GM18499 (cell line): Measurements from ENCODE around the gene RBM12.
"Not testable (repeated sequence)": the region's sequence is repeated elsewhere in the genome, so short reads cannot be mapped to it uniquely, and the experiment has no call there.

Experiments used
- ATAC-seq: cut with Tn5 transposase; IDR thresholded peaks from one replicate; pipeline ENCODE4 v1.9.1; 2021; ENCODE audit warnings: moderate number of reproducible peaks; ENCODE audit not compliant: insufficient read depth, unreplicated experiment

RBM12 gene

DNA sequence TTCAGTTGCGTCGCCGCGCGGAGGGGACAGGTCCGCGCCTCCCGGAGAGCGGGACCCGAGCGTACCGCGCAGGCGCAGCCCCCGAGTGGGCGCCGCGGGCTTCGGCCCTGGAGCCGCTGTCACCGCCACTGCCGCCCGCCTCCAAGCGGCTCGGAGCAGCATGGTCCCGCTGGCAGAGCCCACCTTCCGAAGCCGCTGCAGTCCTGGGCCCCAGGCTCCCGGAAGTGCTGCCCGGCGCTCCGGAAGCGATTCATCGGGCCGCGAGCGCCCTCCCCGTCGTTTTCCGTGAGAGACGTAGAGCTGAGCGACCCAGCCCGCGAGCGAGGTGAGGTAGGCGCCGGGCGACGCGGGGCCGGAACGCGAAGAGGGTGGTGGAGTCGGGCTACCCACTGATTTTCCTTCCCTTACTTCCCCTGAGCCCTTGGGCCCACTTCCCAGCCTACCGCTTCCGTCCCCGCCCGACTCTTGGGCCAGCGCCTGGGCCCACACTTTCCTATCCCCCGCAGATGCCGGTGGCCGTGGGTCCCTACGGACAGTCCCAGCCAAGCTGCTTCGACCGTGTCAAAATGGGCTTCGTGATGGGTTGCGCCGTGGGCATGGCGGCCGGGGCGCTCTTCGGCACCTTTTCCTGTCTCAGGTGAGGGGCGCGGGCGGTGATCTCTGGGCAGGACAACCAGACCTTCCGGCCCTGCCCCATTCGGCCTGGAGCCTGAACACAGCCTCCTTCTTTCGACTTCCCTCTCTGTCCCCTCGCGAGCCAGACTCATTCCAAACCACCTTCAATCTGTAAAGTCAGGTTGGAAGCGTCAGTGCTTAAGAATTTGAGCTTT lies 34.6 kb upstream of the RBM12 start, which contains the start of the genes NFS1 and ROMO1:
Gene NFS1 (minus strand): TSS at position 226 of the 830 bp plus-strand sequence. CDS start 64 bp downstream, at position 162.
Gene ROMO1 (plus strand): TSS at position 279 of the 830 bp plus-strand sequence. CDS start 228 bp downstream, at position 507.
- ATAC-seq, result no peak

DNA sequence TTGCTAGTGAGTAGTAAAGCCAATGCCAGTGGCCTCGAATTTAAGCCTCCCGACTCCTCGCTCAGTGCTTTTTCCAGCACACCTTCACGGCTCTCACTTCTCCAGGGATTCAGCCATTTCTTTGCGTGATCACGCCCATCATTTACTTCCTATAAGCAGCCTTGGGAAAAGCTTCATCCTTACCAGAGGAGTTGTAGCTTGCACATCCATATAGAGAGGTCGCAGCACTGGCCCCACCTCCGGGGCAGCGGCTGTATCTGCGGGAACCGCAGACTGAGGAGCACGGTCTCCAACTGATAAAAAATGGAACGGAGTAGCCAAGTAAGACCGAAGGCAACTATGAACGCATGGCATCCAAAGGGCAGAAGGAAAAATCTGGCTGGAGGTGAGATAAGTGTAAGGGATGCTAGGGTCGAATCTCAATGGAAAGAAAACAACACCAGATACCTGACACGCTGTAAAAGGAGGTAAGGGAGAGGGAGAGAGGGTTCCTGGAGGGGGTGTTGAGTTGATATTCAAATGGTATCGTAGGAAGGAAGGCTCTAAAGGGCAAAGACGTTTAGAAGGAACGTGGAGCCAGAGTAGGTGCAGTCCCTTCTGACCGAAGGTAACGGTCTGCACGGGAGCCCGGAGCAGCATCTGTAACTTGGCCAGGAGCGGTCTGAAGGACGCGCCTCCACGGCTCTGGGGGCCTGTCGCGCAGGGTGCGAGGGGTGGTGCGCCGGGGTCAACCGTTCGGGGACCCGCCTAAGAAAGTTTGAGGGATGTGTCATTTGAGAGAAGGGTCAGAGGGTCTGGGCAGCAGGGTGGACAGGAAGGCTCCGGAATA lies 33.8 kb upstream of the RBM12 start:
- ATAC-seq, result no peak

DNA sequence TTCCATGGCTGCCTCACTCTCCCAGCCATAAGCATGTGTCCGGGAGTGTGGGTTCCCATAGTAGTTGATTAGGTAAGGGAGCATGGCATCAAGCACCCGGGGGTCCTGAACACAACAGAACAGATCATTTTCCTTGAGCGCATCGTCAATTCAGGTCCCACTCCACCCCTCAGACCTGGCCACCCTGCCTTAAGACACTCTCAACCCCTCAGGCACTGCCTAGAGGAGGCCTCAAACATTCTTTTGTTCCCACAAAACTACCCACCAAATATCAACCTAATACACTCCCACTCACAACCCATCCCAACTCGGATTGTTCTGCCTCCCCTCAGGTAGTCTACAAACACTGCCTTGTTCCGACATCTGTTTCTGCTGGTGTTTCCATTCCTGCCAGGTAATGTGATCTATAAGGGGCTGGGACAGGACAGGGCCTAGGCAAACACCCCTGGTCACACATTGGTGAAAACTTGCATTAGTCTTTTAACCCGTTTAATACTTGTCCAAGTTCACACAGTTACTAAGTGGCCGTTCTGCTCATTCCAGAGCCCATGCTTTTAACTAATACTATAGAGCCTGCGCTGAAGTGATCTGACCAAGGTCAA lies 33.1 kb upstream of the RBM12 start:
- no peak for ATAC-seq

DNA sequence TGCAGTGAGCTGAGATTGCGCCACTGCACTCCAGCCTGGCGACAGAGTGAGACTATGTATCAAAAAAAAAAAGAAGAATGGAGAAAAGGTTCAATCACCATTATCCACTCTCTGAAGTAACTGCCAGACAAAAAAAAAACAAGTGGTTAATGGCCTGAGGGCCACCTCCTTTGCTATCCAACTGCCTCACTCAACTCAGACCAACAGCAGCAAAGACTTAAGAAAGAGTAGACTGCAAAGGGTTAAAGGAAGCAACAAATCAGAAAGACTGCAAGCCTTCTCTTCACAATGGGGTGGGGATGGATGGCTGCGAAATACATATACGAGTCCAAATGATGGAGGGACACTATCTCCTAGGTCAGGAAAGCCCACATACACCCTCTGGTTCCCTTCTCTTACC lies 31.3 kb upstream of the RBM12 start:
- no peak for ATAC-seq

DNA sequence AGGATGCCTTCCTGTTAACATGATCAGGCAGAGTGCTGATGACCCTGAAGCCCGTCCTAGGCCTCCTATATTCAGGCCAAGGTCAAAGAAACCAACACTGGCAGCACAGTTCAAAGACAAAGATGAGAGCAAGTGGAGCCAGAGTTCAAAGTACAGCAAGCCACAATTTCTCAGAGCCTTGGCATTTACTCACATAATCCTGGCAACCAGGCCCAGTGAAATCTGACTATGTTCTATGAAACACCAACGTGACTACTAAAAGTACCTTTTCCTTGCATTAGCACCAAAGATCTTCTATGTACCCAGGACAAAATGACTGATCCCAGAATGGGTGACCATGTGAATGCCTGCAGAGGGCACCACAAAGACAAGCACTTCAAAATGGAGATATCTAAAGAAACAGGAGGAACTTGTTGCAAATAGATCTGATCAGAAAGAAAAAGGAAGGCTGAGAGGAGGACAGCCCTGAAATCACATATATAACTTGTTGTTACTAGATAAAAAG lies 30.6 kb upstream of the RBM12 start:
- no peak for ATAC-seq

DNA sequence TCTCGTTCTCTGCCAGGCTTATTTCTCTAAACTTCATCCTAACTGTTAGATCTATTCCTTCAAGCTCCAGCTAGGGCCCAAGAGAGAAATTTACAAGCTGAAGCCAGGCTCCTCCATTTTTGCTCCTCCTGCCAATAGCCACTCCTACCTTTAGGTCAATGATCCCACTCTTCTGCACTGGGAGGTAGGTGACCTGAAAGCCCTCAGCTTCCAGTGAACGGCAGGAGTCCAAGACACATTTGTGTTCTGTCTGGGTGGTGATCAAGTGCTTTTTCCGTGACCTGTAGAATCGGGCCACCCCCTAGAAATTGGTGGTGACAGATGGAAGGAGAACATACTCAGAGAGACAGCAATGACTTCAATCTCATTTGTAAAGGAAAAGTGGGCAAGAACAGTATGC lies 25.6 kb upstream of the RBM12 start:
- ATAC-seq, result no peak

DNA sequence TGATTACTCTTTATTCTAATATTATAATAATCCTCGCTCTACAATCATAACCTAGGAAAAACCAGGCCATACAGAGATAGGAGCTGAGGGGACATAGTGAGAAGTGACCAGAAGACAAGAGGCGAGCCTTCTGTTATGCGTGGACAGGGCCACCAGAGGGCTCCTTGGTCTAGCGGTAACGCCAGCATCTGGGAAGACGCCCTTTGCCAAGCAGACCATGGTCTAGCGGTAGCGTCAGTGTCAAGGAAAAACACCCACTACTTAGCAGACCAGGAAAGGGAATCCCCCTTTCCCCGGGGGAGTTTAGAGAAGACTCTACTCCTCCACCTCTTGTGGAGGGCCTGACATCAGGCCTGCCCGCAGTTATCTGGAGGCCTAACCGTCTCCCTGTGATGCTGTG lies 22.2 kb upstream of the RBM12 start:
- not testable (repeated sequence) for ATAC-seq

DNA sequence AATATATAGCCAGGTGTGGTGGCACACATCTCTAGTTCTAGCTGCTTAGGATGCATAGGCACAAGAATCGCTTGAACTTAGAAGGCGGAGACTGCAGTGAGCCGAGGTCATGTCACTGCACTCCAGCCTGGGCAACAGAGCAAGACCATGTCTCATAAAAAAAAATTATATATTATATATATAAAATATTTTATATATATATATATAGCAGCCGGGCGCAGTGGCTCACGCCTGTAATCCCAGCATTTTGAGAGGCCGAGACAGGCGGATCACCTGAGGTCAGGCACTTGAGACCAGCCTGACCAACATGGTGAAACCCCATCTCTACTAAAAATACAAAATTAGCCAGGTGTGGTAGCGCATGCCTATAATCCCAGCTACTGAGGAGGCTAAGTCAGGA lies 20.7 kb upstream of the RBM12 start:
- ATAC-seq, result not testable (repeated sequence)

DNA sequence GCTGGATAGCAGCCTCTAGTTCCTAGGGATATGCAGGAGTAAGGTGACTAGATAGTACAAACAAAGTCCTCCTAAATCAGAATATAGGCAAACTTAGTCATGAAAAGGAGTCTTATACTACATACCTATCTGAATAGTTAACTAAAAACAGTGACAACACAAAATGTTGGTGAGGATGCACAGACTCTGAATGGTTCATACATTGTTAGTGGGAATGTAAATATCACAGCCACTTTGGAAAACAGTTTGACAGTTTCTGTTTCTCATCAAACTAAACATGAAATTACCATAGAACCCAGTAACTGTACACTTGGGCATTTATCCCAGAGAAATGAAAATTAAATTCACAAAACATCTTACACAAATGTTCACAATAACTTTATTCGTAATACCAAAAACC lies 17.3 kb upstream of the RBM12 start:
- no peak for ATAC-seq

DNA sequence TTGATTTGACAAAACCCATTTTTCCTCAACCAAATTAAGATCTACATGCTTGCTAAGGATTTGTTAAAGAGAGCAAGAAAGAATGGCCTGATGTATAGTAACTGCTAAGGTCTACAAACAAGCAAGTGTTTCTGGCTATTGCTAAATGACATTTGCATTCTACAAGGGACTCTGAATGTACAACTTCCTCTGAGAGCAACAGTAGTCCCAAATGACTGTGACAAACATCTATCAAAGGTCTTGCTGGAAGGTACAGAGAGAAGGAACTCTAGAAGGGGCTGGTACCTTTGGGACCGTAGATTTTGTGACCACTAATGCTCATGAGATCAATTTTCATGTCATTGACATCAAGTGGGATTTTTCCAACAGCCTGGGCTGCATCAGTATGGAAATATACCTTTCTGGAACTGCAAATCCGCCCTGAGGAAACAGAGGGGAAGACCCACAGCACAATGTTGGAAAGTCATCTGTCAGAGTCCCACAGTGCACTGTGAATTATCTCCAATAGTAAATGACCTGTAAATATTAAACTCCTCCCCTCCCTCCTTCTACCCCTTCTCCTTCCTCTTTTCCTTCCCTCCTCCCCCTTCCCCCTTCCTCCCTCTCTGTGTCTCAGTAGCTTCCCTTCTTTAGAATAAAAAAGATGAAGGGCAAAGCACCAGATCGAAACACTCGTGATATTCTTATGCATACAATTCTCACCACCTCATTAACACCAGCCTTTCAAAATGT lies 15.9 kb upstream of the RBM12 start:
- ATAC-seq, result no peak

DNA sequence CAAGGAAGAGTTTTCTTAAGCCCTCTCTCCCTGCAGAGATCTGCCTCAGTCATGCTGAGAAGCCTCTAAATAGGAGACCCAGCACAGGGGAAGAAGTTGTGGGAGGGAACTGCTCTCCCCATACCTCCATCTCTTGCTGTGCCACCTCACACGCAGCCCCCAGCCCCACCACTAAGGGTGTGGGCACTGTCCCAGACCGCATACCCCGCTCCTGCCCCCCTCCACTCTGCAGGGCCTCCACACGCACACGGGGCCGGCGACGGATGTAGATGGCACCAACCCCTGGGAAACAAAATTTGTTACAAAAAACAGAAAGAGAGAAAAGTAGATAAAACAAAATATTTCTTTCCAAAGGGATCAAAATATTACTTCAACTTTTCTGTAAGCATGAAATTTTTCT lies 10.2 kb upstream of the RBM12 start:
- ATAC-seq, result no peak

DNA sequence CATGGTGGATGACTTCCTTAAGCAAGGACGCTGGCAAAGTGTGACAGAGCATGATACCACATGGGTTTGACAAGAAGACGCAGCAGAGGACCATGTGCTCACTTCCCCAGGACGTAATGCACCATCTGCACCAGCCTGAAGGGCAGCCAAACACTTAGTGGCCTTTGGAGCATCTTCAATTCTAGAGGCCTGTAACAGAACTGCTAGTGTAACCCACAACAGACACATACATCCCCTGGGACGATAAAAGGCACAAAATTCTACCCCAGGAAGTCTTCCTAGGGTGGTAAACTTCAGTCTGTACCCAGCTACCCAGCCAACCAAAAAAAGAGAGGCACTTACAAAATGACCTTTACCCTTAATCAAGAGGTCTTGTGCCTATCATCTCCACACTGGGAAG lies 9.2 kb upstream of the RBM12 start:
- no peak for ATAC-seq

DNA sequence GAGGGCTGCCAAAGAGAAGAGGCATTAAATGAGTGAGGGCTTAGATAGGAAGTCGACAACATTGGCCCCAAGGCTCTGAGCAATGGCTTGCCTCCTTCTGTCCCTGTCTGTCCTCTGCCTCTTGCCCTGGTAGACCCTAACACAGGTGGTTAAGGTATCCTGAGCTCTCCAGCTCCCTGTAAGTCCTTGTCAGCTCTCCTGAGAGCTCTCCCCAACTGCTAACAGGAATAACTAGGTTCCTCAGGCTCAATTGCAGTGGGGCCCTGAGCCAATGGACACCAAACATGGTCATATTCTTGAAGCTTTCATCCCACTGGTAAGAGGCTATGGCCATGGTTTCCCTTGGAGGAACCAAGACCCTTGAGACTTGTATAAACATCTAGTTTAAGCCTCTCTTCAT lies 5.0 kb upstream of the RBM12 start:
- ATAC-seq, result no peak

DNA sequence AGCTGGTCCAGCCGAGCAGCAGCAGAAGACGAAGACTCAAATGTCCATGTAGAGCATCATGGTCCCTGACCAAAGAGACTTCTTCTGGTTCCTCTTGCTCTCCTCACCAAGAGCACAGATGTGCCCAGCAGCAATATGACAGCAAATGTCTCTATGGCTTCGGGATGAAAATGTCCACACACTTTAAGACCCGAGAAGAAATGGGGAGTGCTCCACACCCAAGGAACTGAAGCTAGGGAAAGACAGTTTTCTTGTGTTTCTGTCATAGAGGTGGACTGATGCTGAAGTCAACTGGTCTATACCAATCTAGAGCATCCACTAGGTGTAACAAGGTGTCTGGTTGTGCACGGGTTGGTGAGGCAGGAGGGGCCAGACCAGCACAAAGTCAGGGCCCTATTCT lies 4.5 kb upstream of the RBM12 start:
- no peak for ATAC-seq

DNA sequence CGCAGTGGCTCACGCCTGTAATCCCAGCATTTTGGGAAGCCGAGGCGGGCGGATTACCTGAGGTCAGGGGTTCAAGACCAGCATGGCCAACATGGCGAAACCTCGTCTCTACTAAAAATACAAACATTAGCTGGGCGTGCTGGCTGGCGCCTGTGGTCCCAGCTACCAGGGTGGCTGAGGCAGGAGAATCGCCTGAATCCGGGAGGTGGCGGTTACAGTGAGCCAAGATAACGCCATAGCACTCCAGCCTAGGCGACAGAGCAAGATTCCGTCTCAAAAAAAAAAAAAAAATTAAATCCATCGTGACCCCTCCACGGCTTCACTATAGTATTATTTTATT lies 1.2 kb upstream of the RBM12 start:
- no peak for ATAC-seq

DNA sequence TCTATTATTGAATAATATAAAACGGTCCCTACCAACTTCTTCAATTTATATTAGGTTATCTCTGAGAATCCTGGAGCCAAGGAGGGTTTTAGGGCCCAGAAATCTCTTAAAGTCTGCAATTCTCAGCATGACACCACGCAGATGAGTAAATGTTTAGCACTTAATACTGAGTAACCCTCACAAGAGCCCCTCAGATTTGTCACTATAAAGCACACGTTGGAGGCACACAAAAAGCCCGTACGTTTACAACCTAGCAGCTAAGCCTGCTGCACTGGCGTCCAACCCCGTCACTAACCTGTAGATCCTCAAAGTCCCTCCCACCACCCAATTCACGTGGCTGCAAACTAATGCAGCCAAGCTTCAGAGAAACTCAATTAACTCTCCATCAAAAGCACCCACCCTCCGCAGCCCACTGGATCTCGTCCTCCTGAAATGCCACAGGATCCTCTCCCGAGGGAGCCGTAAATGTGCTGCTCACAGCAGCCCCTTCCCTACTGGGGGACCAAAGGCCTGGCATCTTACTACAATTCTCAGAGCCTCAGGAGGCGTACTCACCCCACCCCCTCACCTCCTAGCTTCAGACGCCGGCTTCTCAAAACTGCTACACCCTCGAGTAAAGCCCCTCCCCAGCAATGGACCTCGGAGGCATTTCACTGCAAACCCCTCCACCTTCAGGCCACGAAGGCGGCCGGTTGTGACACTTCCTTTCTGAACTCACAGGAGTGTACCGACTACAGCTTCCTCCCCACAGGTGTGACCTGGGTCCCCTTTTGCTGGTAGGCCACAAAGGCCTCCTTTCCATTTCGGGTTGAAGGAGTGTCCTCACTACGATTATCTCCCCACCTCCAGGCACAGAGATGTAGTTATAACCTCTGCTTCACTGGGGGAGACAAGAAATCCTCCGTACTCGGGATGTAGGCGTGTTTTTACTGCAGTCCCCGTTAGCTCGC lies 909 bp downstream of the RBM12 start:
- peak; percentile 17 for ATAC-seq

DNA sequence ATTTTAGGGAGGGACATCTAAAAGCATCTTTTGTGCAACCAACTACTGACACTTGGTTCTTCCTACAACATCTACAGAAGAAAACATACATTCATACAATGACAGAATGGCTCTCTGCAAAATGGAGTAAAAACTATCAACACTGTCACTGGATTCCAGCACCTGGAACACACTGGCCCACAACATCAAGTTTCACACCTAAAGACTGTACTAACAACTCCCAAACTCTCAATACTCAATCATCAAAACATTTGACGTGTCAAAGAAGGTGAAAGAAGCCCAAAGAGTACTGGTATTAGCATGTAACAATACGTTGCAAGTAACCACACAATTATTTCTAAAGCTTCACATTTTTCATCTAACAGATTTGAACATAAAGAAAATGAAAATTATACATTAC lies 2.1 kb downstream of the RBM12 start:
- ATAC-seq, result no peak

DNA sequence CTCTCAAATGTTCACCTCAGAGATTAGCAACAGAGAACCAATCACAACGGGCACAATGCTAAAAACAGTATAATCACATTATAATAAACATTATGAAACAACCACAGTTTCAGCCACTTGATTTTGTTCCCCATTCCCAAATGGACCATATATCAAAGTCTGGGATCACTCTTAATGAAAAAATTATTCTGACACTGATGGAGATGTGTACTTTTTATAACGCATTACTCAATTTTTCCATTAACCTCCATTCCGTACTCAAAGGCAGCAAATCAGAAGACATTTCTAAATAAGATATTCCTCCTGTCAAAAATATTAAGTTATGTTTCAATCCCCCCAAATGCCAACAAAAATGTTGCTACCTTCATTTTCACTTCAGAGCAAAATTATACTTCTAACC lies 2.8 kb downstream of the RBM12 start:
- ATAC-seq, result no peak

DNA sequence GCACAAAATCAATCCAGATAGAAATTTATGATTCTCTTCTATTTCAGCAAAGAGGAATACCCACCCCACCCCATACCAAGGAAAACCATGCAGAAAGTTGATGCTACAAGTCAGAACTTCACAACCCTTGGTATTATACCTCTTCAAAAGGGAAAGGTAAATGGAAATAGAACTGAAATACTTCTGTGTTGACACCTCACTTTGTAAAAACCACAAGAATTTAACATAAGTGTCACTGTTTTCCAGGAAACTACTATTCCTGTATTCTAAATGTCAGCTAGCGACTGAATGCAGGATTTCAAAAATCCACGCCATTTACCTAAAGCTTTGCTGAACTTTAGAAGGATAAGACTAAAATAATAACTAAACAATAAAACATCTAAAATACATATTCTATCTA lies 3.6 kb downstream of the RBM12 start:
- no peak for ATAC-seq
